GM18520 (cell line): ENCODE data around the gene ISOC1.

ENCODE experiments used
- ATAC-seq: cut with Tn5 transposase; IDR thresholded peaks from one replicate; pipeline ENCODE4 v1.9.1; 2021; ENCODE audit not compliant: unreplicated experiment

Gene ISOC1

GRCh38 chr5:129094924-129095899, 663 bp downstream of the ISOC1 start:
- ATAC-seq = peak; percentile 27

GRCh38 chr5:129096382-129096991, 1.9 kb downstream of the ISOC1 start:
- ATAC-seq = no peak

- no peak for ATAC-seq
Observed at GRCh38 chr5:129097498-129098296, 3.1 kb downstream of the ISOC1 start.

- no peak for ATAC-seq
Observed at GRCh38 chr5:129098488-129099183, 4.1 kb downstream of the ISOC1 start.

GRCh38 chr5:129099184-129099569, 4.6 kb downstream of the ISOC1 start:
- no peak for ATAC-seq

- no peak for ATAC-seq
Observed at GRCh38 chr5:129101794-129102193, 7.2 kb downstream of the ISOC1 start.

- ATAC-seq = no peak
Observed at GRCh38 chr5:129103397-129103796, 8.8 kb downstream of the ISOC1 start.

- ATAC-seq = no peak
Observed at GRCh38 chr5:129104915-129105455, 10.4 kb downstream of the ISOC1 start.

GRCh38 chr5:129107637-129108036, 13.1 kb downstream of the ISOC1 start:
- no peak for ATAC-seq

GRCh38 chr5:129110742-129111141, 16.2 kb downstream of the ISOC1 start:
- ATAC-seq = no peak

GRCh38 chr5:129111351-129111750, 16.8 kb downstream of the ISOC1 start:
- ATAC-seq = no peak

- ATAC-seq = no peak
Observed at GRCh38 chr5:129112295-129112694, 17.7 kb downstream of the ISOC1 start.

GRCh38 chr5:129113867-129114266, 19.3 kb downstream of the ISOC1 start:
- ATAC-seq = no peak

- no peak for ATAC-seq
Observed at GRCh38 chr5:129114539-129115193, 20.1 kb downstream of the ISOC1 start.

- no peak for ATAC-seq
Observed at GRCh38 chr5:129115680-129116079, 21.1 kb downstream of the ISOC1 start.

GRCh38 chr5:129116797-129117196, 22.2 kb downstream of the ISOC1 start:
- no peak for ATAC-seq

GRCh38 chr5:129118405-129118804, 23.9 kb downstream of the ISOC1 start:
- no peak for ATAC-seq

GRCh38 chr5:129118826-129119225, 24.3 kb downstream of the ISOC1 start:
- no peak for ATAC-seq

GRCh38 chr5:129120158-129120581, 25.6 kb downstream of the ISOC1 start:
- ATAC-seq = peak; percentile 76

- no peak for ATAC-seq
Observed at GRCh38 chr5:129122560-129122959, 28.0 kb downstream of the ISOC1 start.
